Natural killer cell treated with Interleukin-12 subunit alpha and Interleukin-12 subunit beta and Interleukin-15 and Interleukin-18, amount 100 ng/mL, for 72 hours (primary cell): ENCODE results near the gene OR51B2. TPM values are rescaled to one million over a fixed set of nuclear protein-coding genes. Genes with fewer than 3 reads are reported as not detected.

Source experiments
- ATAC-seq, 2 donors: fragments of 150-1000 bp; cut with Tn5 transposase in 1 of 2; sonication (Bioruptor Pico), chemical (Tn5 transposase) in 1 of 2; 2 replicates each; pipeline ENCODE4 v1.10.0; 2021
- DNase-seq: peaks from one replicate; pipeline ENCODE4 v3.0.0; 2022; ENCODE audit warnings: low spot score
- H3K27ac Mint-ChIP-seq, 2 donors: 1 replicate in 1 of 2; 2 replicates in 1 of 2; pipeline ENCODE4 v1.8.0; 2022; ENCODE audit warnings: mixed read lengths in 2 of 2, mild to moderate bottlenecking in 1 of 2, moderate library complexity in 1 of 2
- H3K27me3 Mint-ChIP-seq, 2 donors: 1 replicate in 1 of 2; 2 replicates in 1 of 2; pipeline ENCODE4 v1.8.0; 2022; ENCODE audit warnings: mixed read lengths in 2 of 2
- H3K36me3 Mint-ChIP-seq: one replicate; pipeline ENCODE4 v1.8.0; 2022; ENCODE audit warnings: mixed read lengths
- H3K4me1 Mint-ChIP-seq, 2 donors: 1 replicate in 1 of 2; 2 replicates in 1 of 2; pipeline ENCODE4 v1.8.0; 2022; ENCODE audit warnings: low read depth in 2 of 2, mixed read lengths in 2 of 2, mild to moderate bottlenecking in 1 of 2
- H3K4me3 Mint-ChIP-seq: one replicate; pipeline ENCODE4 v1.8.0; 2022; ENCODE audit warnings: mixed read lengths
- H3K9me3 Mint-ChIP-seq: 2 replicates; pipeline ENCODE4 v1.8.0; 2022; ENCODE audit warnings: mixed read lengths
- total RNA-seq, 2 donors: library from RNA; stranded (reverse); gene quantifications; one replicate each; pipeline ENCODE4 v1.2.3, GENCODE V29; 2022

OR51B2 gene
- total RNA-seq, 2 donors from 2014 or later: not detected

DNA sequence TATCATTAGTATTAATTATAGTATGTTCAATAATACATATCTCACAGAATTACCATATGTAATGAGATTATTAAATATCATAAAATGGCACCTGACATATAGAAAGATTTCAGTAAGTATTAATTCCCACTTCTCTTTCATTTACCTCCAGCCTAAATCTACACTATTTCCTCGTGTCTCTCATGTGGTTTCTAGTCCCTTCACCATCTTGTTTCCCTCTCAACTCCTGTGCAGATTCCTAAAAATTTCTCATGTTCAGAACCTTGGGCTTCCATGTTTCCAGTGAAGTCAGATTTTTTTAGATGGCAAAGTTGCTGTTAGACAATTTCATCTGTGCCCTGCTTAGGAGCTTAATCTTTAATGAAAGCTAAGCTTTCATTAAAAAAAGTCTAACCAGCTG is 40.2 kb downstream of the OR51B2 start:
- peaks cover 0 to 7% of the 10 kb centered on the region in 2 donors for H3K27me3 Mint-ChIP-seq
- H3K4me3 Mint-ChIP-seq: no peak overlapping the region
- H3K27ac Mint-ChIP-seq: no peak overlapping the region
- no peaks in the 10 kb centered on the region for H3K4me1 Mint-ChIP-seq
- ATAC-seq (no peak), DNase-seq (no peak)
- no peaks in the 10 kb centered on the region for H3K9me3 Mint-ChIP-seq
- no peaks in the 10 kb centered on the region for H3K36me3 Mint-ChIP-seq

DNA sequence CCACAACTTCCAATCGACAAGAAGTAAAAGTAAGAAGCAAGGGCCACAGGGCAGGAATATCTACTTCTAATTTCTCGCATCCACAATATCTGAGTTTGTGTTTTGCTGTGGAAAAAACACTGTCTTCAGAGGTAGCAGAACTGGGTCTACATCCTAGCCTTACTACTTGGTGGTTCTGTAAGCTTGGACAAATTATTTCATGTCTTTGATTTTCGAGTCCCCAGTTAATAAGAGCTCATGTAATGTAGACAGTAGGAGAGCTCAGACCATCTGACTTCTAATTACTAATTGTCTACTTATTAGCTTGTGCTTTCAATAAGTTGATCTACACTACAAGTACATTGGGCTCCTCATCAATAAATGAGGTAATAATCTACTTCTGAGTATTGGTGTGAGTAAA is 41.0 kb downstream of the OR51B2 start:
- H3K27me3 Mint-ChIP-seq: peaks cover 0 to 7% of the 10 kb centered on the region in 2 donors
- ATAC-seq: no peak
- H3K27ac Mint-ChIP-seq: no peak overlapping the region

DNA sequence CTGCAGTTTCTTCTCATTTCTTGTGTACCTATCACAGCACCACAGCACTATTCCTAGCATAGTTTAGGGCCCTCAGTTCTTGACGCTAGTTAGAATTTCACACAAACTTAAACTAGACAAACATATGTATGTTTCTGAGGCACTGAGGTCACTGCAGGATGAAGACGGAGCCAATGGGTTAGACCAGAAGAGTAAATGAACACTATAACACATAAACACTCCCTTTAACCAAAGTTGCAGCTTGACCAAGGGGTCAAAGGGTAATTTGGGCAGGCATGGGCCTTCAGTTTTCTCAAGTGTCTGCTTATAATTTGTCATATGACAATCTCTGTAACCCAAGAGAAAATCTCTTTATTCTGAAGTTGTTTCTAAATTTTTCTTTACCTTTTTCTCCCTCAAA is 41.5 kb downstream of the OR51B2 start:
- no peaks in the 10 kb centered on the region for H3K4me1 Mint-ChIP-seq
- no peak overlapping the region for H3K27ac Mint-ChIP-seq
- H3K27me3 Mint-ChIP-seq: peaks cover 0 to 7% of the 10 kb centered on the region in 2 donors
- H3K9me3 Mint-ChIP-seq: no peaks in the 10 kb centered on the region
- ATAC-seq (no peak), DNase-seq (no peak)
- H3K4me3 Mint-ChIP-seq: no peak overlapping the region
- no peaks in the 10 kb centered on the region for H3K36me3 Mint-ChIP-seq

More for the DNA sequence above, 41.0 kb downstream of the OR51B2 start:
- H3K36me3 Mint-ChIP-seq: no peaks in the 10 kb centered on the region
- DNase-seq: no peak
- no peaks in the 10 kb centered on the region for H3K9me3 Mint-ChIP-seq
- no peaks in the 10 kb centered on the region for H3K4me1 Mint-ChIP-seq
- no peak overlapping the region for H3K4me3 Mint-ChIP-seq

DNA sequence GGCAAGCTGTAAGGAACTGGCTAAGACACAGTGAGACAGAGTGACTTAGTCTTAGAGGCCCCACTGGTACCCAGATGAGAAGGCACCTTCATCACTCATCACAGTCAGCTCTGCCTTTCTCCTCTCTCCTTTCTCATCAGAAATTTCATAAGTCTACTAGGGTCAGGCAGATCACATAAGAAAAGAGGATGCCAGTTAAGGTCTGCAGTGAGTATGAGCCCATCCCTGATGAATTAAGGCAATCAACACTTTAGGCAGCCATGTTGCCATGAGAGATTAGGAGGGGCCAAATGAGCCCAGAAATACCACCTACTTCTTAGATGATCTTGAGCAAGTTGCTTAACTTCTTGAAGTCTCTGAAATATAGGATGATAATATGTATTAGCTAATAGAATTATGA is 42.5 kb downstream of the OR51B2 start:
- DNase-seq (no peak), ATAC-seq (no peak)
- H3K4me1 Mint-ChIP-seq: no peaks in the 10 kb centered on the region
- H3K4me3 Mint-ChIP-seq: no peak overlapping the region
- H3K27me3 Mint-ChIP-seq: peaks cover 0 to 7% of the 10 kb centered on the region in 2 donors
- H3K9me3 Mint-ChIP-seq: no peaks in the 10 kb centered on the region
- no peaks in the 10 kb centered on the region for H3K36me3 Mint-ChIP-seq
- no peak overlapping the region for H3K27ac Mint-ChIP-seq

DNA sequence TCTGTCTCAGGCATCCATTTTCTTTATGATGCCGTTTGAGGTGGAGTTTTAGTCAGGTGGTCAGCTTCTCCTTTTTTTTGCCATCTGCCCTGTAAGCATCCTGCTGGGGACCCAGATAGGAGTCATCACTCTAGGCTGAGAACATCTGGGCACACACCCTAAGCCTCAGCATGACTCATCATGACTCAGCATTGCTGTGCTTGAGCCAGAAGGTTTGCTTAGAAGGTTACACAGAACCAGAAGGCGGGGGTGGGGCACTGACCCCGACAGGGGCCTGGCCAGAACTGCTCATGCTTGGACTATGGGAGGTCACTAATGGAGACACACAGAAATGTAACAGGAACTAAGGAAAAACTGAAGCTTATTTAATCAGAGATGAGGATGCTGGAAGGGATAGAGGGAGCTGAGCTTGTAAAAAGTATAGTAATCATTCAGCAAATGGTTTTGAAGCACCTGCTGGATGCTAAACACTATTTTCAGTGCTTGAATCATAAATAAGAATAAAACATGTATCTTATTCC is 43.5 kb downstream of the OR51B2 start:
- ATAC-seq (peak; percentile 82 to 86), DNase-seq (no peak)
- Mint-ChIP-seq H3K27ac (peak overlapping the region in 1 of 2 donors; percentile 15), H3K9me3 (no peaks in the 10 kb centered on the region), H3K27me3 (peaks cover 0 to 7% of the 10 kb centered on the region in 2 donors), H3K36me3 (no peaks in the 10 kb centered on the region), H3K4me1 (no peaks in the 10 kb centered on the region), H3K4me3 (peak overlapping the region; percentile 24)

DNA sequence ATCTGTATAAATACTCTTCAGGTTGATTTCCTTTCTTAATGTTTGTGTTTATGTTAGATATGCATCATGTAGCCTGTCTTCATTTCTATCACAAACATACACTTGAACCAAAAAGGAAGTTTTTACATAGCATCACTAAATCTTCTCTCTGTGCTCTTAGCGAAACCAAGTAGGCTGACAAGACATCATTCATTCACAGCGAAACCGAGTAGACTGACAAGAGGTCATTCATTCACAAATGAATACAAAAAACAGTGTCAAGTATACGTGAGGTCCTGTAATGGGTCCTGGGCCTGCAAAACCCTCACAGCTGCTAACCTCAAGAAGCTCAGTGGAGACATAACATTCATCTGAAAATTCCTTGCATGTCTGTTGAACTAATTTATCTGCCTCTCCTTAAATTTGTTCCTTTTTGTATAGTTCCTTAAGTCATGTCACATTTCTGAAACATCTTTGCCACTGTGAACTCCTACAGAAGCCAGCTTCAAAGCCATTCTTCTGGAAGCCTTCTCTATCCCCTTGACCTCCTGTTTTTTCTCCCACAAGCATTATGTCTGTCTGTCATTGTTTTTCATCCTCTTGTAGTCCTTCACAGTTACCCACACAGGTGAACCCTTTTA is 44.5 kb downstream of the OR51B2 start:
- Mint-ChIP-seq H3K27me3 (peaks cover 0 to 7% of the 10 kb centered on the region in 2 donors), H3K4me3 (no peak overlapping the region), H3K4me1 (no peaks in the 10 kb centered on the region), H3K27ac (no peak overlapping the region), H3K9me3 (no peaks in the 10 kb centered on the region), H3K36me3 (no peaks in the 10 kb centered on the region)
- ATAC-seq (no peak), DNase-seq (no peak)

DNA sequence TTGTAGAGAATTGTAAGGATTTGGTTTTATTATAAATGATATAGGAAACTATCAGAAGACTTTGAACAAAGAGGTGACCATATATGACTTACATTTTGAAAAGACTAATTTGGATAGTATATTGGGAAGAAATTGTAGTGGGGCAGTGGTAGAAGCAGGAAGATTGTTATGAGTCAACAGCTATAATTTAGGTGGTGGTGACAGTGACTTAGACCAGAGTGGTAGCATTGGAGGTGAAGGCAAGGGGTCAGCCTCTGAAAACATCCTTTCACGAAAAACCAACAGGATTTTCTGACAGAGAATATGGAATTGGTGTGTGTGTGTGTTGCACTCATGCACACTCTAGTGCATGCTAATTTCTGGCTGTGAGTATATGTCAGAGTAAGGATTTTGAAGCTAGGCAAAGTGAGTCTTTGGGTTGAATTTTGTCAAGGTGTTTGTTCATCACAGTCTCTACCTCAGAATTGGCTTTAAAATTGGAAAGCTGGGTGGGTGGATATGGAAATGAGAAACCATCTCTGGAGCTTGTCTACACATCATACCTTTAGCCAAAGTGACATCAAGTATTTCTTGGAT is 46.2 kb downstream of the OR51B2 start:
- no peaks in the 10 kb centered on the region for H3K36me3 Mint-ChIP-seq
- H3K9me3 Mint-ChIP-seq: no peaks in the 10 kb centered on the region
- H3K27me3 Mint-ChIP-seq: peaks cover 0 to 7% of the 10 kb centered on the region in 2 donors
- ATAC-seq: no peak
- DNase-seq: no peak
- no peak overlapping the region for H3K4me3 Mint-ChIP-seq
- no peak overlapping the region for H3K27ac Mint-ChIP-seq
- H3K4me1 Mint-ChIP-seq: no peaks in the 10 kb centered on the region

DNA sequence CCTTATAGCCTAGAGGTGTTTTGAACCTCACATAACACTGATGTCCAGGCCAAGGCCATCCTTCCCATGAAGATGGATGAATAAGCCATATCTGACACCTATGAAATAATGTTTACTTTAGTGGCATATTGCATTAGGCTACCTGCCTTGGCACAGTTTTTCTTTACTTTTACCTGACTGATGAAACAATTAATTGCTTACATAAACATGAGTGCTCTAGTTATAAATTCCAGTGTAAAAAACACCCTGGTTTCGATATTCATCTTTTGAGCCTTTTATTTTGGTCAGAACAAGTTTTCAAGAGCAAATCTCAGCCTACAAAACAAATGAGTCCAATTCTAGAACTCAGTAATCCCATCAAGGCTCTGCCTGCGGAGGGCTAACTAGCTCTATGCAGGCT is 47.4 kb downstream of the OR51B2 start:
- Mint-ChIP-seq H3K27ac (no peak overlapping the region), H3K4me1 (no peaks in the 10 kb centered on the region), H3K4me3 (no peak overlapping the region), H3K9me3 (no peaks in the 10 kb centered on the region), H3K27me3 (peaks cover 0 to 7% of the 10 kb centered on the region in 2 donors), H3K36me3 (no peaks in the 10 kb centered on the region)
- DNase-seq: no peak
- no peak for ATAC-seq

DNA sequence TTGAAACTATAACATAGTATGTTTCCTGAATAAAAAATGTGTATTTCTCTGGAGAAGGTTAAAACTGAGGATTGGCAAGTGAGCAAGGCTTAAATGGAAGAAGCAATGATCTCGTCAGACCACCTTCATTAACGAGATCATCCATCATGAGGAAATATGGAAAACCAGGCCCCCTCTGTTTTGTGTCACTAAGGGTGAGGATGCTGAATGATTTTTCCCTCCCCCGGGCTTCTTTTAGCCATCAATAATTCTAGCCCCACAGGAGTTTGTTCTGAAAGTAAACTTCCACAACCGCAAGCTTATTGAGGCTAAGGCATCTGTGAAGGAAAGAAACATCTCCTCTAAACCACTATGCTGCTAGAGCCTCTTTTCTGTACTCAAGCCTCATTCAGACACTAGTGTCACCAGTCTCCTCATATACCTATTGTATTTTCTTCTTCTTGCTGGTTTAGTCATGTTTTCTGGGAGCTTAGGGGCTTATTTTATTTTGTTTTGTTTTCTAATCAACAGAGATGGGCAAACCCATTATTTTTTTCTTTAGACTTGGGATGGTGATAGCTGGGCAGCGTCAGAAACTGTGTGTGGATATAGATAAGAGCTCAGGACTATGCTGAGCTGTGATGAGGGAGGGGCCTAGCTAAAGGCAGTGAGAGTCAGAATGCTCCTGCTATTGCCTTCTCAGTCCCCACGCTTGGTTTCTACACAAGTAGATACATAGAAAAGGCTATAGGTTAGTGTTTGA is 48.6 kb downstream of the OR51B2 start:
- Mint-ChIP-seq H3K4me1 (no peaks in the 10 kb centered on the region), H3K27me3 (peaks cover 0 to 13% of the 10 kb centered on the region in 2 donors), H3K36me3 (no peaks in the 10 kb centered on the region), H3K4me3 (no peak overlapping the region), H3K27ac (no peak overlapping the region), H3K9me3 (no peaks in the 10 kb centered on the region)
- ATAC-seq: no peak
- no peak for DNase-seq

DNA sequence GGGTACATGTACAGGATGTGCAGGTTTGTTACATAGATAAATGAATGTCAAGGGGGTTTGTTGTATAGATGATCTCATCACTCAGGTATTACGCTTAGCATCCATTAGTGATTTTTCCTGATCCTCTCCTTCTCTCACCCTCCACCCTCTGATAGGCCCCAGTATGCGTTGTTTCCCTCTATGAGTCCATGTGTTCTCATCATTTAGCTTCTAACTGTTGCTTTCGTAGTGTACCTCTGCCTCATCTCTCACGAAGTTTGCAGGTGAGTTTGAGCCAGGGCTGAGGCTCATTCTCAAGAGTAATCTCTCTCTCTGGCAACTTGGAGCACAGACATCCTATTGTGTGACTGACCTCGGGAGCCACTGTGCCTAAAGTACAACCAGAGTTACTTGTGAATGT is 49.7 kb downstream of the OR51B2 start:
- ATAC-seq: no peak
- Mint-ChIP-seq H3K27ac (no peak overlapping the region), H3K27me3 (peaks cover 0 to 7% of the 10 kb centered on the region in 2 donors), H3K4me3 (no peak overlapping the region), H3K36me3 (no peaks in the 10 kb centered on the region), H3K9me3 (no peaks in the 10 kb centered on the region), H3K4me1 (no peaks in the 10 kb centered on the region)
- no peak for DNase-seq

Other genes starting within 250 kb of the OR51B2 start
- not detected for gene OR52A5, start 185.9 kb downstream of the OR51B2 start, total RNA-seq
- gene OR52A1, start 169.5 kb downstream of the OR51B2 start, total RNA-seq: not detected
- gene OR51V1, start 123.6 kb downstream of the OR51B2 start, total RNA-seq: not detected
- gene HBB, start 97.2 kb downstream of the OR51B2 start, total RNA-seq: not detected
- not detected for gene HBD, start 89.8 kb downstream of the OR51B2 start, total RNA-seq
- gene HBG1, start 74.4 kb downstream of the OR51B2 start, total RNA-seq: not detected
- gene HBG2, start 69.5 kb downstream of the OR51B2 start, total RNA-seq: not detected
- not detected for gene HBE1, start 54.4 kb downstream of the OR51B2 start, total RNA-seq
- gene OR51B4, start 22.4 kb downstream of the OR51B2 start, total RNA-seq: not detected
- gene OR51B5, start 19.2 kb upstream of the OR51B2 start, total RNA-seq: not detected
- not detected for gene OR51B6, start 27.2 kb upstream of the OR51B2 start, total RNA-seq
- gene OR51M1, start 59.5 kb upstream of the OR51B2 start, total RNA-seq: not detected
- not detected for gene OR51Q1, start 97.8 kb upstream of the OR51B2 start, total RNA-seq
- not detected for gene OR51I1, start 117.2 kb upstream of the OR51B2 start, total RNA-seq
- not detected for gene OR51I2, start 125.0 kb upstream of the OR51B2 start, total RNA-seq
- gene OR52D1, start 164.4 kb upstream of the OR51B2 start, total RNA-seq: not detected
- gene UBQLN3, start 185.7 kb upstream of the OR51B2 start, total RNA-seq: not detected
- under 1 TPM in 1 of 2 donors, not detected in 1; 0.17 TPM for gene UBQLNL, start 192.4 kb upstream of the OR51B2 start, total RNA-seq
- gene OR52H1, start 224.2 kb upstream of the OR51B2 start, total RNA-seq: not detected